Measurements from ENCODE around the gene PKD1L1. TPM values are rescaled to one million over a fixed set of nuclear protein-coding genes. Genes with fewer than 3 reads are reported as not detected.

Gene PKD1L1
- total RNA-seq, 6 experiments from 2014 or later, result 0.13 to 1.4 (median 0.51) TPM; not detected in 1

GRCh38 chr7:47897831-47898230 is 50.4 kb downstream of the PKD1L1 start:
- H3K27me3 ChIP-seq, result no peaks in the 10 kb centered on the region
- H3K4me1 ChIP-seq, result no peaks in the 10 kb centered on the region
- H3K4me3 ChIP-seq, result no peak overlapping the region
- no peak overlapping the region for H3K27ac ChIP-seq
- TF ChIP-seq CTCF (IDR thresholded peaks at IDR 0.05) (no peak), POLR2A (IDR thresholded peaks at IDR 0.05) (no peak)
- intact Hi-C loops (cut with DNase I), result no loop called here
- H3K36me3 ChIP-seq, result no peaks in the 10 kb centered on the region
- DNase-seq, result no peak
- H3K9me3 ChIP-seq, result no peaks in the 10 kb centered on the region
- no peak for ATAC-seq
- WGBS (ENCODE audit: insufficient coverage, low coverage, low lambda C conversion rate, missing lambda C conversion rate), result 65% methylated on average over 3 of the region's 4 CpGs

GRCh38 chr7:47896809-47897423 is 51.4 kb downstream of the PKD1L1 start:
- DNase-seq, result no peak
- WGBS (ENCODE audit: insufficient coverage, low coverage, low lambda C conversion rate, missing lambda C conversion rate), result 36% methylated on average over 8 of the region's 9 CpGs
- Histone ChIP-seq H3K4me1 (no peaks in the 10 kb centered on the region), H3K4me3 (no peak overlapping the region), H3K27ac (no peak overlapping the region), H3K27me3 (no peaks in the 10 kb centered on the region), H3K36me3 (no peaks in the 10 kb centered on the region), H3K9me3 (no peaks in the 10 kb centered on the region)
- ATAC-seq, result peak in 1 of 4 donors; percentile 43
- TF ChIP-seq POLR2A (IDR thresholded peaks at IDR 0.05), result no peak
- no peak for TF ChIP-seq CTCF (IDR thresholded peaks at IDR 0.05)
- intact Hi-C loops (cut with DNase I), result no loop called here

GRCh38 chr7:47895026-47895425 is 53.2 kb downstream of the PKD1L1 start:
- no peaks in the 10 kb centered on the region for H3K36me3 ChIP-seq
- 71% methylated on average over 2 of the region's 2 CpGs for WGBS (ENCODE audit: insufficient coverage, low coverage, low lambda C conversion rate, missing lambda C conversion rate)
- ATAC-seq (no peak), DNase-seq (no peak)
- no peaks in the 10 kb centered on the region for H3K9me3 ChIP-seq
- intact Hi-C loops (cut with DNase I), result no loop called here
- H3K4me3 ChIP-seq, result no peak overlapping the region
- no peak for TF ChIP-seq CTCF (IDR thresholded peaks at IDR 0.05)
- no peak for TF ChIP-seq POLR2A (IDR thresholded peaks at IDR 0.05)
- no peaks in the 10 kb centered on the region for H3K4me1 ChIP-seq
- no peak overlapping the region for H3K27ac ChIP-seq
- H3K27me3 ChIP-seq, result no peaks in the 10 kb centered on the region

- no peak overlapping the region for H3K4me3 ChIP-seq
- intact Hi-C loops (cut with DNase I), result no loop called here
- DNase-seq (no peak), ATAC-seq (no peak)
- H3K4me1 ChIP-seq, result no peaks in the 10 kb centered on the region
- H3K27me3 ChIP-seq, result no peaks in the 10 kb centered on the region
- H3K36me3 ChIP-seq, result no peaks in the 10 kb centered on the region
- TF ChIP-seq CTCF (IDR thresholded peaks at IDR 0.05) (no peak), POLR2A (IDR thresholded peaks at IDR 0.05) (no peak)
- H3K9me3 ChIP-seq, result no peaks in the 10 kb centered on the region
- 83% methylated on average over 15 of the region's 15 CpGs for WGBS (ENCODE audit: insufficient coverage, low coverage, low lambda C conversion rate, missing lambda C conversion rate)
- no peak overlapping the region for H3K27ac ChIP-seq
Observed at GRCh38 chr7:47893721-47894365, 54.4 kb downstream of the PKD1L1 start.

Measured in right lobe of liver (tissue), 6 donors.